Tongue (tissue), 2 donors: ENCODE data around the gene YWHAQ. TPM values are rescaled to one million over a fixed set of nuclear protein-coding genes. Genes with fewer than 3 reads are reported as not detected.
"Not testable (repeated sequence)": the region's sequence is repeated elsewhere in the genome, so short reads cannot be mapped to it uniquely, and the experiment has no call there.

ENCODE experiments used
- DNase-seq: peaks from one replicate; pipeline ENCODE4 v3.0.0-alpha.2; 2015
- total RNA-seq: library from RNA; depleted of rRNA; stranded (reverse); fragments of >200 nt; gene quantifications from one replicate; pipeline ENCODE4 v1.2.3, GENCODE V29; 2014

YWHAQ gene
- total RNA-seq, 1 donor from 2014 or later: 178 TPM

GRCh38 chr2:9631878-9632700 lies 1.3 kb upstream of the YWHAQ start:
- DNase-seq: peak; percentile 81

DNA sequence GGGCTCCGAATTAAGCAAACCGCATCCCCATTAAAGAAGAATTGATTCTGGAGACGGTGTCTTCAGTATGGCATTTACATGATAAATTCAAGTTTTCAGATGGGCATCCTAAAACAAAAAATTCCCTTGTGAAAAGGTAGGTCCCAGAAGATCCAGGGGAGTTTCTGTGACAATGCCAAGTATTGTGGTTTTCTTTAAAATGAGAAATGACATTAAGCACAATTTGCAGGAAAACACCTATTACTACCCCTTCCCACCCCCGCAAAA lies 689 bp upstream of the YWHAQ start:
- DNase-seq: no peak

GRCh38 chr2:9630117-9630735 lies 571 bp downstream of the YWHAQ start:
- DNase-seq: peak; percentile 90

DNA sequence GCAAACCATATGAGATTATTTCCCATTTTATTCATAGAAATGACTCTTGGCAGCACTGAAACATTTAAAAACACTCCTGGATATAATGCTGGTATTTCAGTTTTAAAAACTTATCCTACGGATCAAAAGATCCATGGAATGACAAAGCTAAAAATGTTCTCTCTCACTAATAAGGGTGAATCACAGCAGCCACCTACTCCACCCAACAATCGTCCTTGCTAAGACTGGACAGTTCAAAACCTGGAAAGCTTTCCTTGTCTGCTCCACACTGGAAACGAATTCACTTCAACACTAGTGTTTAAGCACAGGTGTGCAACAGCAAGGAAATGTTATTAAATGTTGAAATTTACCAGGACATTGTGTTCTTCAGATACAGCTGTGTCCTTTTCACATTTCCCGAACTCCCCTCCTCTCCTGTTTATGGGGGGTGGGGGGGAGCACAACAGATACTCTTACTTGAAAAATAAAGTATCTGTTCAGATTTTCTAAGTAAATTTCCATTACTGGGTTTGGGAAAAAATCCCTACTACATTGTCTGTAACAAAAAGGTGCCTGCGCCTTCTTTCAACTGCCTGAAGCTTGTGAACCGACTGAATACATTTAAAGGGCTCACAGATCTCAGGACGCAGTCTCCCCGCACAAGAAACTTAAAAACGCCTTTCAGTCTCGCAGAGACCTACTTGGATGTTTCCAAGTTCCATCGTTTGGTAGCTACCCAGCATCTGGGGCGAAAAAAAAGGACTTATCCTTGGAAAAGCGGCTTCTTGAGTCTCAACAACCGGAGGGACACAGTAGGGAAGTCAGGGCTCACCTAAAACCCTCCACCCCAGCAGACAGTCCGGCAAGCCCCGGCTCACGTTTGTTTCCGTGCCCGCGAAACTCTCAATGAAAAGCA lies 1.3 kb downstream of the YWHAQ start:
- peak; percentile 42 for DNase-seq

DNA sequence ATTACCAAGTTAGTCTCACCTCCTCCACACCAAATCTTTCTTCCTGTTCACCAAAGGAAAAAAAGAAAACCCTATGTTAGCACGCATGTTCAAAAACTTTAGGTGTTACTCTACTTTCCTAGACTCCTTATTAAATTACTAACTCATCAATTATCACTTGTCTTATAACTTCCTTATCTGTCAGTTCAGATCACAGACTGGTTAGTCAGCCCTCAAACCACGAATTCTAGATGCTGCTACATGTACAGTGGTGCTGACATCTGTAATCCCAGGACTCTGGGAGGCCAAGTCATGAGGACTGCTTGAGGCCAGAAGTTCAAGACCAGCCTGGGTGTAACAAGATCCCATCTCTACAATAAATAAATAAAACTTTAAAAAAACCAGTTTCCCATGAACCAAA lies 3.5 kb downstream of the YWHAQ start:
- DNase-seq: no peak

DNA sequence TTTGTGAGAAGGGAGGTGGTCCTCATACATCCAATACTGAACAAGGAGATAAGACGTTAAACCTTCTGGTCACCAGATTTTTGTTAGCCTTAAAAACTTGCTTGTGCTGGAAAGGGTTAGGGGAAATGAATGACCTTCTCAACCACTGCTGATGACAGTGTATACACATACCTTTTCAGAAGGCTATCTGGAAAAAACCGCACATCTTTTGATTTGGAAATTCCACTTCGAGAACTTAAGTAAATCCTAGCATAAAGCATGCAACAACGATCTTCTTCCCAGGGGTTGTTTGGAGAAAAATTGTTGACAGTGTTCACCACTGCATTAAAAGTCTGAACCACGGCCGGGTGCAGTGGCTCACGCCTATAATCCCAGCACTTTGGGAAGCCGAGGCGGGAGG lies 7.6 kb downstream of the YWHAQ start:
- DNase-seq: no peak

DNA sequence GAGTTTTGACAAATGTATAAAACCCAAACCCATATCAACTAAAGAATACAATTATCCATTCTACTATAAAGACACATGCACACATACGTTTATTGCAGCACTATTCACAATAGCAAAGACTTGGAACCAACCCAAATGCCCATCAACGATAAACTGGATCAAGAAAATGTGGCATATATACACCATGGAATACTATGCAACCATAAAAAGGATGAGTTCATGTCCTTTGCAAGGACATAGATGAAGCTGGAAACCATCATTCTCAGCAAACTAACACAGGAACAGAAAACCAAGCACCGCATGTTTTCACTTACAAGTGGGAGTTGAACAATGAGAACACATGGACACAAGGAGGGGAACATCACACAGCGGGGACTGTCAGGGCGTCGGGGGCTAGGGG lies 9.1 kb downstream of the YWHAQ start:
- not testable (repeated sequence) for DNase-seq

DNA sequence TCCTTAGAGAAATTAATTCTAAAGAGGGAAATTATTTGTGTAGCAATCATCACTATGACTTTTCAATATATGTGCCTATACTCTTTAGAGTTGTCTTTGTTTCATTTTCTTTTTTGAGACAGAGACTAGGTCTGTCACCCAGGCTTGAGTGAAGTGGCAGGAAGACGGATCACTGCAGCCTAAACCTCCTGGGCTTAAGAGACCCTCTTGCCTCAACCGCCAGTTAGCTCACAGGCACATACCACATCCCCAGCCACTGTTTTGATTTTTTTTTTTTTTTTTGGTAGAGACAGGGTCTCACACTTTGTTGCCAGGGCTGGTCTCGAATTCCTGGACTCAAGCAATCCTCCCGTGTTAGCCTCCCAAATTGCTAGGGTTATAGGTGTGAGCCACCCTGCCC lies 12.4 kb downstream of the YWHAQ start:
- DNase-seq: no peak

DNA sequence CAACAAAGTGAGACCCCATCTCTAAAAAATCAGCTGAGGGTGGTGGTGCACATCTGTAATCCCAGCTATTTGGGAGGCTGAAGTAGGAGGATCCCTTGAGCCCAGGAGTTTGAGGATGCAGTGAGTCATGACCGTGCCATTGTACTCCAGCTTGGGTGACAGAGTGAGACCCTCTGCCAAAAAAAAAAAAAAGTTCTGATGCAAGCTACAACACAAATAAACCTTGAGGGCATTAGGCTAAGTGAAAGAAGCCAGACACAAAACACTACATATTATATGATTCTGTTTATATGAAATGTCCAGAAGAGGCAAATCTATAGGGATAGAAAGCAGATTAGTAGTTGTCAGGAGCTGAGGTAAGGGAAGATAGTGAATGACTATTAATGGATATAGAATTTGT lies 13.0 kb downstream of the YWHAQ start:
- DNase-seq: no peak

GRCh38 chr2:9617296-9617695 lies 13.5 kb downstream of the YWHAQ start:
- DNase-seq: no peak

DNA sequence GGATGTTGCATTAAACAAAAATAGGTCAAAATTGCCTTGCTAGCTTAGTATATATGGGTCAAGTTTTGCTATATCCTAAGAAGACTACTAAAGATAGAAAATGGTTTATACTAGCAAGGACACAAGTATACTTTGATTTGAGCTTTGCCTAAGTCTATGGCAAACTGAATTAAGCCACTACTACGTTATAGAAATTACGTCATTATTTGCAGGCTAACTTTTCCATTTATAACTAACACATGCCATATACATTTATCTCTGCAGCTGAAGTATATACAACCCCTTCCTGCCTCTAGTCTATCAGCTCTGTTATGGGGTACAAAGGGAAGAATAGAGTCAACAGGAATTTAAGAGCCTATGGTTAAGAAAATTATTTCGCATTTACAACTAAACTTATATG lies 16.2 kb downstream of the YWHAQ start:
- no peak for DNase-seq

DNA sequence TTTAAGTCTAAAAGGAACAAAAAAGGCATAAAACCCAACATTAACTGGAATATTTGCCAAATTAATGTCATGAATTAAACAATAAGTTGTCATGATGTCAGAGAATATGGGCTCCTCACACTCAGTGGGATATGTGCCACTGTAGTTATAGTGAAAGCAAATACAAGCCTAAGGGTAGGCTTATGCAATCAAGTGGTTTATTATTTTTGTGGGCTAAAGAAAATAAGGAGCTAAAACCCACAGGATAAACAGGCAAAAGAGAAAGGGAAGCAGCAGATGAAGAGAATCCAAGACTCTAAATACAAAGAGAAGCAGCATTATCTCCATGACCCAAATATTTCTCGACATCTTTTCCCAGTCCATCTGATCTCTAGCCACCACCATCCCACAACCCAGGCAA lies 17.5 kb downstream of the YWHAQ start:
- no peak for DNase-seq

GRCh38 chr2:9611549-9611912 lies 19.3 kb downstream of the YWHAQ start:
- not testable (repeated sequence) for DNase-seq

- no peak for DNase-seq
Observed at GRCh38 chr2:9610781-9611548, 19.8 kb downstream of the YWHAQ start.

GRCh38 chr2:9608491-9608890 lies 22.3 kb downstream of the YWHAQ start:
- not testable (repeated sequence) for DNase-seq

GRCh38 chr2:9602412-9602811 lies 28.4 kb downstream of the YWHAQ start:
- no peak for DNase-seq

DNA sequence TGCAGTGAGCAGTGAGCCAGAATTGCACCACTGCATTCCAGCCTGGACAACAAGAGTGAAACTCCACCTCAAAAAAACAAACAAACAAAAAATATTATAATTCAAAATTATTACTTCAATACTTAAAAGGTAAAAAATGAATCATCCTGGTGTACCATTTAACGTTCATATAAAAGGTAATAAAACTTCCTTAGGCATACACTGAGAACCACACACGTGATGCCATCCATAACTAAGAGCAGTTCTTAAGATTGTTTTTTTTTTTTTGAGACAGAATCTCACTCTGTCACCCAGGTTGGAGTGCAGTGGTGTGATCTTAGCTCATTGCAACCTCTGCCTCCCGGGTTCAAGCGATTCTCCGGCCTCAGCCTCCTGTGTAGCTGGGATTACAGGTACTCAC lies 29.4 kb downstream of the YWHAQ start:
- DNase-seq: no peak

GRCh38 chr2:9599430-9599829 lies 31.4 kb downstream of the YWHAQ start:
- no peak for DNase-seq

DNA sequence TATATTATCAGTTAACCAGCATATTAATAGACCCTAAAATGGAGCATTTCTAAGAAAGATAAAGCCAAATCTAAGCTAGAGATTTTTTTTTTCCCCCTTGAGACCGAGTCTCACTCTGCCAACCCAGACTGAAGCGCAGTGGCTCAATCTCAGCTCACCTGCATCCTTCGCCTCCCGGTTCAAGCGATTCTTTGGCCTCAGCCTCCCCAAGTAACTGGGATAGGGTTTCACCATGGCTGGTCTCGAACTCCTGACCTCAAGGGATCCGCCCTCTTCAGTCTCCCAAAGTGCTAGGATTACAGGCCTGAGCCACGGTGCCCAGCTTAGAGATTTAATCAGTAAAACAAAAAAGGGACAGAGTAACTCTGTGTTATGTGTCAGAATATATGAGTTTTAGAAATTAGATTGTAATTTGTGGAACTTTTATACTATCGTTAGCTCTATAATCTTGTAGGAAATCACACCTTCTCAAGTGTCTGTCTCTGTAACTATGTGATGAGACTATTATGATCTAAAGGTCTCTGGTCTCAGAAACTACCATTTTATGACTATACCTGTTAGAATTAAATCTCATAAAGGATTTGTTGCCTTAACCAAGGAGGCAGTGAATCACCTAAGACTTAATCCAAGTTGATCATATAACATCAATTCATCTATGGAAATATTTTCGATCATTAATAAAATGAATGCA lies 34.0 kb downstream of the YWHAQ start:
- no peak for DNase-seq

DNA sequence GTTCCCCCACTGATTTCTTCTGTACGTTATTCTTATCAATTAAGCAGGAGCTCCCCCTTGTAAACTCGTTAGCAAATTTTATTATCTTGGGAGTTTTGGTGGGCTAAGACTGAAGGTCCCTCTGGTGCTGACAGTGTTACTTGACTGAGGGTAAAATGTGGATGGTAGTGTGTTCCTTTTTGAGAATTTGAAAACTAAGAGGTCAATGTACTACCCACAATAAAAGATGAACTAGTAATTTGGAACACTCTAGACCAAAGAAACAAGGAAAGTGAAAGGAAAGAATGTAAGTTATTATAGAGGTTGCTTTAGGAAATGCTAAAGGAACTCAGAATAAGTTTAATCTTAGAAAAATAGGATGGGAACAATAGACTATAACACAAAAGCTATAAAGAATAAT lies 35.1 kb downstream of the YWHAQ start:
- no peak for DNase-seq

- DNase-seq: not testable (repeated sequence)
Observed at GRCh38 chr2:9595256-9595655, 35.5 kb downstream of the YWHAQ start.
